Measurements from ENCODE around the gene CCDC136.

DNA sequence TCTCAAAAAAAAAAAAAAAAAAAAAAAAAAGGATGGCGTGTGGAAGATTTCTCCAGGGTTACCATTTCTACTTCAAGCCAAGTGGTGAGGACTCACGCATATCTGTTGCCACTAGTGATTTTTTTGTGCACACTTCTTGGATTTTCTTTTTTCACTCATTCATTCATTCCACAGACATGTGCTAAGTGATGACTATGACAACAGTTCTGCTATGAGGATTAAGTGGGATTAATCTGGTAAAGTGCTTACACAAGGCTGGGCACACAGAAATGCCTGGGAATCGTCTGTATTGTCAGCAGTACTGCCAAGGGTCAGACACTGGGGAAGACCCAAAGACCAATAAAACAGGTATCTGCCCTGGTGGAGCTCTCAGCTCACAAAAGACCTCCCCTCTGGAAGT, 9.9 kb upstream of the CCDC136 start:
- TF ChIP-seq, protein P1, sequence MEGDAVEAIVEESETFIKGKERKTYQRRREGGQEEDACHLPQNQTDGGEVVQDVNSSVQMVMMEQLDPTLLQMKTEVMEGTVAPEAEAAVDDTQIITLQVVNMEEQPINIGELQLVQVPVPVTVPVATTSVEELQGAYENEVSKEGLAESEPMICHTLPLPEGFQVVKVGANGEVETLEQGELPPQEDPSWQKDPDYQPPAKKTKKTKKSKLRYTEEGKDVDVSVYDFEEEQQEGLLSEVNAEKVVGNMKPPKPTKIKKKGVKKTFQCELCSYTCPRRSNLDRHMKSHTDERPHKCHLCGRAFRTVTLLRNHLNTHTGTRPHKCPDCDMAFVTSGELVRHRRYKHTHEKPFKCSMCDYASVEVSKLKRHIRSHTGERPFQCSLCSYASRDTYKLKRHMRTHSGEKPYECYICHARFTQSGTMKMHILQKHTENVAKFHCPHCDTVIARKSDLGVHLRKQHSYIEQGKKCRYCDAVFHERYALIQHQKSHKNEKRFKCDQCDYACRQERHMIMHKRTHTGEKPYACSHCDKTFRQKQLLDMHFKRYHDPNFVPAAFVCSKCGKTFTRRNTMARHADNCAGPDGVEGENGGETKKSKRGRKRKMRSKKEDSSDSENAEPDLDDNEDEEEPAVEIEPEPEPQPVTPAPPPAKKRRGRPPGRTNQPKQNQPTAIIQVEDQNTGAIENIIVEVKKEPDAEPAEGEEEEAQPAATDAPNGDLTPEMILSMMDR (IDR thresholded peaks at IDR 0.05): no peak
- TF ChIP-seq POLR2A (IDR thresholded peaks at IDR 0.05): no peak

Measured in tibial nerve (tissue), 3 donors.